K562 (cell line): ENCODE results near the gene VWA8. TPM values are rescaled to one million over a fixed set of nuclear protein-coding genes. Genes with fewer than 3 reads are reported as not detected.

ENCODE experiments used
- BDP1 ChIP-seq: IDR thresholded peaks from 3 replicates; pipeline ENCODE4 v1.6.1; 2011; ENCODE audit not compliant: insufficient read length, insufficient read depth
- CLOCK ChIP-seq: fragments of 250-450 bp; sonication (Bioruptor Pico); IDR thresholded peaks from 2 replicates; pipeline ENCODE4 v1.4.0; 2020; ENCODE audit warnings: mild to moderate bottlenecking, moderate library complexity, borderline replicate concordance
- IRF1 ChIP-seq: sonication (generic); formaldehyde crosslinking; IDR thresholded peaks from 2 replicates; pipeline ENCODE4 v1.8.0; 2022; ENCODE audit warnings: missing genetic modification reagents, mild to moderate bottlenecking, borderline replicate concordance
- NCOA2 ChIP-seq, 2 experiments: fragments of 450-650 bp; IDR thresholded peaks; 2 replicates each; pipeline ENCODE4 v1.6.1; 2018; ENCODE audit warnings: mild to moderate bottlenecking in 2 of 2, moderate library complexity in 1 of 2; ENCODE audit not compliant: partially characterized antibody in 2 of 2
- NFATC3 ChIP-seq: fragments of 450-650 bp; IDR thresholded peaks from 2 replicates; pipeline ENCODE4 v1.6.1; 2017; ENCODE audit warnings: mild to moderate bottlenecking
- PCBP2 ChIP-seq: fragments of 200-400 bp; formaldehyde crosslinking; IDR thresholded peaks from 2 replicates; pipeline ENCODE4 v1.6.1; 2018; ENCODE audit warnings: low read length, low read depth, mild to moderate bottlenecking, moderate library complexity; ENCODE audit not compliant: poor library complexity, severe bottlenecking
- POLR2AphosphoS5 ChIP-seq: IDR thresholded peaks from 2 replicates; pipeline ENCODE4 v1.6.1; 2011; ENCODE audit warnings: mild to moderate bottlenecking, low read depth, low read length, moderate library complexity; ENCODE audit not compliant: control insufficient read depth, insufficient read depth
- RFX1 ChIP-seq: fragments of 450-650 bp; IDR thresholded peaks from 2 replicates; pipeline ENCODE4 v1.6.1; 2016; ENCODE audit warnings: mild to moderate bottlenecking, moderate library complexity
- SRF ChIP-seq, 2 experiments: fragments of 250-450, 450-650 bp in 1 of 2; sonication (Bioruptor Pico) in 1 of 2; sonication (generic) in 1 of 2; formaldehyde crosslinking; IDR thresholded peaks; 2 replicates each; pipeline versions ENCODE4 v1.5.0 to v1.5.1; 2020 to 2022; ENCODE audit warnings: mild to moderate bottlenecking in 1 of 2, missing genetic modification reagents in 1 of 2
- ZBTB43 ChIP-seq: sonication (generic); formaldehyde crosslinking; IDR thresholded peaks from 2 replicates; pipeline ENCODE4 v1.8.0; 2023; ENCODE audit warnings: mild to moderate bottlenecking, missing genetic modification reagents
- ZNF778 ChIP-seq: fragments of 450-650 bp; formaldehyde crosslinking; IDR thresholded peaks from 2 replicates; pipeline ENCODE4 v1.4.0; 2020; ENCODE audit warnings: mild to moderate bottlenecking, moderate library complexity
- polyA plus RNA-seq, 8 experiments: library from polyadenylated mRNA; depleted of rRNA in 4 of 8; stranded (reverse) in 5 of 8; unstranded in 3 of 8; fragments of >200 nt; fragmentation: Nextera tagmentation in 2 of 8; fragmentation: Illumina TruSeq in 1 of 8; extraction: Ambion mirVana in 2 of 8; extraction: Trizol in 1 of 8; gene quantifications; 2 replicates each; pipeline versions ENCODE4 v1.2.1 to v1.2.3, GENCODE V29; 2011 to 2014; ENCODE audit warnings: inconsistent platforms in 1 of 8, missing spikeins in 1 of 8
- total RNA-seq, 7 experiments: library from RNA; depleted of rRNA in 6 of 7; stranded (reverse); fragments of >200 nt in 6 of 7; fragmentation: Illumina TruSeq in 2 of 7; extraction: Trizol in 2 of 7; gene quantifications; 2 replicates each; pipeline versions ENCODE4 v1.2.1 to v1.2.3, GENCODE V29; 2011 to 2021; ENCODE audit warnings: low replicate concordance in 1 of 7

Gene VWA8
- total and polyA plus RNA-seq, 9 of the 15 experiments (the other 6 are each of a cell fraction or from before 2014, with no cell fraction given): 2.1 to 18.5 (median 13.3) TPM

GRCh38 chr13:41613471-41613870, 347.4 kb downstream of the VWA8 start (continued):
- TF ChIP-seq CLOCK (CRISPR knock-in tag) (no peak), NCOA2 (IDR thresholded peaks at IDR 0.05; ENCODE audit: partially characterized antibody in 2 of 2) (no peak), PCBP2 (no peak), ZBTB43 (CRISPR knock-in tag) (no peak), BDP1 (no peak), NFATC3 (no peak), SRF (CRISPR knock-in tag; IDR thresholded peaks at IDR 0.05) (no peak), IRF1 (CRISPR knock-in tag) (no peak), POLR2AphosphoS5 (no peak), ZNF778 (CRISPR knock-in tag) (no peak), RFX1 (no peak)
- TF ChIP-seq, all 486 proteins: peak for 0
